ENCODE measurements around the gene MICU1.
A peak's percentile ranks its signal among the peaks of the same experiment; 100 is the strongest.

MICU1 gene

GRCh38 chr10:72626444-72626754 is 520 bp upstream of the MICU1 start:
- no peak for DNase-seq (ENCODE audit: low read depth)

- no peak for DNase-seq (ENCODE audit: low read depth)
Measured at GRCh38 chr10:72625276-72625607, 637 bp downstream of the MICU1 start.

GRCh38 chr10:72622271-72622670 is 3.6 kb downstream of the MICU1 start:
- DNase-seq (ENCODE audit: low read depth) = no peak

- no peak for DNase-seq (ENCODE audit: low read depth)
Measured at GRCh38 chr10:72616716-72617115, 9.2 kb downstream of the MICU1 start.

GRCh38 chr10:72615970-72616369 is 9.9 kb downstream of the MICU1 start:
- no peak for DNase-seq (ENCODE audit: low read depth)

- no peak for DNase-seq (ENCODE audit: low read depth)
Measured at GRCh38 chr10:72612203-72612826, 13.6 kb downstream of the MICU1 start.

- no peak for DNase-seq (ENCODE audit: low read depth)
Measured at GRCh38 chr10:72611783-72612182, 14.1 kb downstream of the MICU1 start.

GRCh38 chr10:72610466-72610865 is 15.4 kb downstream of the MICU1 start:
- no peak for DNase-seq (ENCODE audit: low read depth)

GRCh38 chr10:72605122-72605521 is 20.8 kb downstream of the MICU1 start:
- DNase-seq (ENCODE audit: low read depth) = no peak

- no peak for DNase-seq (ENCODE audit: low read depth)
Measured at GRCh38 chr10:72601144-72601543, 24.7 kb downstream of the MICU1 start.

GRCh38 chr10:72598769-72599701 is 26.8 kb downstream of the MICU1 start:
- no peak for DNase-seq (ENCODE audit: low read depth)

GRCh38 chr10:72597897-72598296 is 28.0 kb downstream of the MICU1 start:
- DNase-seq (ENCODE audit: low read depth) = no peak

GRCh38 chr10:72595436-72595835 is 30.4 kb downstream of the MICU1 start:
- no peak for DNase-seq (ENCODE audit: low read depth)

- no peak for DNase-seq (ENCODE audit: low read depth)
Measured at GRCh38 chr10:72593963-72594362, 31.9 kb downstream of the MICU1 start.

GRCh38 chr10:72588266-72588665 is 37.6 kb downstream of the MICU1 start:
- DNase-seq (ENCODE audit: low read depth) = no peak

- no peak for DNase-seq (ENCODE audit: low read depth)
Measured at GRCh38 chr10:72587568-72587967, 38.3 kb downstream of the MICU1 start.

- DNase-seq (ENCODE audit: low read depth) = no peak
Measured at GRCh38 chr10:72574636-72575035, 51.2 kb downstream of the MICU1 start.

- DNase-seq (ENCODE audit: low read depth) = no peak
Measured at GRCh38 chr10:72573079-72573478, 52.8 kb downstream of the MICU1 start.

GRCh38 chr10:72567889-72568640 is 57.8 kb downstream of the MICU1 start:
- peak; percentile 1 for DNase-seq (ENCODE audit: low read depth)

- peak; percentile 64 for DNase-seq (ENCODE audit: low read depth)
Measured at GRCh38 chr10:72567421-72567820, 58.5 kb downstream of the MICU1 start.

- DNase-seq (ENCODE audit: low read depth) = no peak
Measured at GRCh38 chr10:72564596-72564995, 61.3 kb downstream of the MICU1 start.

GRCh38 chr10:72563327-72563932 is 62.4 kb downstream of the MICU1 start:
- no peak for DNase-seq (ENCODE audit: low read depth)

GRCh38 chr10:72561745-72562166 is 64.1 kb downstream of the MICU1 start:
- DNase-seq (ENCODE audit: low read depth) = no peak
